SK-N-MC (cell line): ENCODE measurements around the gene PIK3R1.

Experiments
- EZH2 ChIP-seq: fragments of 200-600 bp; sonication (generic); IDR thresholded peaks from one replicate; pipeline ENCODE4 v1.6.1; 2017; ENCODE audit warnings: antibody characterized with exemption
- FOXP2 ChIP-seq: optimal IDR thresholded peaks from 2 replicates; pipeline ENCODE3; 2011; ENCODE audit warnings: mild to moderate bottlenecking, moderate library complexity; ENCODE audit not compliant: insufficient read depth; ENCODE audit errors: extremely low read length, control extremely low read depth
- POLR2AphosphoS5 ChIP-seq: IDR thresholded peaks from 2 replicates; pipeline ENCODE4 v1.6.1; 2012; ENCODE audit warnings: mild to moderate bottlenecking, low read depth, low read length, borderline replicate concordance

- TF ChIP-seq POLR2AphosphoS5 (no peak), EZH2 (no peak), FOXP2 (no peak)
These were observed 43.0 kb downstream of the PIK3R1 start for GRCh38 chr5:68258531-68258930.
